K562 (cell line): ENCODE measurements around the gene CDKN3. TPM values are rescaled to one million over a fixed set of nuclear protein-coding genes. Genes with fewer than 3 reads are reported as not detected.

Experiments used
- ATAC-seq: fragments of 200-7000 bp; cut with Tn5 transposase; 3 replicates; pipeline ENCODE4 v1.9.1; 2020; ENCODE audit warnings: moderate library complexity
- BruUV-seq: library from RNA; stranded (reverse); fragments of 400-500 nt; replicated peaks from 2 replicates; lab custom pipeline; 2021; lab: Mats Ljungman, UMichigan
- CTCF ChIA-PET: fragments of 300-600 bp; formaldehyde crosslinking; extraction: SDS; loops from one replicate; lab custom pipeline; 2021; ENCODE audit warnings: low intra/inter-chr PET ratio; lab: Yijun Ruan, JAX
- POLR2A ChIA-PET: fragments of 300-600, 350-650 bp; sonication (Branson Sonifier 250); formaldehyde crosslinking; extraction: SDS; loops from one replicate; lab custom pipeline; 2021; ENCODE audit warnings: antibody characterized with exemption, inconsistent platforms; lab: Yijun Ruan, JAX
- DNase-seq, 4 experiments: peaks; one replicate each; pipeline versions ENCODE4 v3.0.0 to v3.0.0-alpha.2; 2011 to 2018; ENCODE audit warnings: low spot score in 3 of 4, mixed read lengths in 3 of 4; ENCODE audit errors: extremely low read depth in 1 of 4
- FAIRE-seq: peaks from 2 replicates; lab custom pipeline; 2011; peaks lifted over from hg19 to GRCh38; lab: Jason Lieb, UNC
- H2AFZ ChIP-seq: 2 replicates; pipeline ENCODE4 v1.6.0; 2011; ENCODE audit warnings: low read depth, low read length, control low read depth, inconsistent platforms
- H3K27ac ChIP-seq: fragments of 200-600 bp; 3 replicates; pipeline ENCODE4 v1.8.0; 2011; ENCODE audit warnings: low read depth, mild to moderate bottlenecking, control low read depth, inconsistent platforms, low read length, moderate library complexity, mixed read lengths; ENCODE audit errors: extremely low read depth
- H3K27me3 ChIP-seq, 2 experiments: fragments of 300-600 bp in 1 of 2; 2 replicates in 1 of 2; 3 replicates in 1 of 2; pipeline versions ENCODE4 v1.6.0 to v1.8.0; 2011; ENCODE audit warnings: inconsistent platforms in 2 of 2, low read length in 2 of 2, mild to moderate bottlenecking in 1 of 2, mixed read lengths in 1 of 2, moderate library complexity in 1 of 2; ENCODE audit not compliant: control insufficient read depth in 2 of 2, insufficient read depth in 2 of 2
- H3K36me3 ChIP-seq: fragments of 300-600 bp; 3 replicates; pipeline ENCODE4 v1.8.0; 2011; ENCODE audit warnings: mild to moderate bottlenecking, low read length, inconsistent platforms; ENCODE audit not compliant: control insufficient read depth, insufficient read depth
- H3K4me1 ChIP-seq, 2 experiments: fragments of 200-600 bp in 1 of 2; replicated peaks in 1 of 2; 2 replicates in 1 of 2; 3 replicates in 1 of 2; pipeline versions ENCODE4 v1.5.1 to v1.8.0; 2011; ENCODE audit warnings: inconsistent platforms in 2 of 2, low read length in 2 of 2, mild to moderate bottlenecking in 1 of 2, mixed read lengths in 1 of 2, moderate library complexity in 1 of 2; ENCODE audit not compliant: control insufficient read depth in 2 of 2, insufficient read depth in 2 of 2
- H3K4me2 ChIP-seq: 2 replicates; pipeline ENCODE4 v1.6.1; 2011; ENCODE audit warnings: low read length, control low read depth, inconsistent platforms, mixed read lengths; ENCODE audit not compliant: insufficient read depth
- H3K4me3 ChIP-seq: fragments of 200-600 bp; sonication (generic), shearing (Covaris generic); 2 replicates; pipeline ENCODE4 v1.5.1; 2016; ENCODE audit warnings: control low read depth, inconsistent platforms
- H3K79me2 ChIP-seq: fragments of 200-600 bp; 3 replicates; pipeline ENCODE4 v1.8.0; 2011; ENCODE audit warnings: low read length, inconsistent platforms; ENCODE audit not compliant: control insufficient read depth, insufficient read depth
- H3K9ac ChIP-seq, 2 experiments: 2 replicates each; pipeline versions ENCODE4 v1.6.0 to v1.6.1; 2011; ENCODE audit warnings: low read depth in 2 of 2, low read length in 2 of 2, control low read depth in 1 of 2, inconsistent platforms in 1 of 2, mild to moderate bottlenecking in 1 of 2, mixed read lengths in 1 of 2; ENCODE audit not compliant: insufficient read depth in 1 of 2
- H3K9me1 ChIP-seq: one replicate; pipeline ENCODE4 v1.6.0; 2011; ENCODE audit warnings: inconsistent platforms, mild to moderate bottlenecking, low read length, moderate library complexity; ENCODE audit not compliant: control insufficient read depth, insufficient read depth
- H3K9me3 ChIP-seq: replicated peaks from 2 replicates; pipeline ENCODE4 v1.5.1; 2011; ENCODE audit warnings: low read depth, low read length, inconsistent platforms; ENCODE audit not compliant: control insufficient read depth, insufficient read depth
- H4K20me1 ChIP-seq: replicated peaks from 2 replicates; pipeline ENCODE4 v1.6.1; 2011; ENCODE audit warnings: low read length, inconsistent platforms, mixed read lengths; ENCODE audit not compliant: control insufficient read depth, insufficient read depth
- BCOR ChIP-seq: fragments of 450-650 bp; IDR thresholded peaks from 2 replicates; pipeline ENCODE4 v1.6.1; 2016
- CEBPB ChIP-seq: fragments of 450-650 bp; IDR thresholded peaks from 2 replicates; pipeline ENCODE4 v1.6.1; 2016; ENCODE audit warnings: missing genetic modification characterization, missing compliant biosample characterization
- HNRNPL ChIP-seq: fragments of 200-400 bp; formaldehyde crosslinking; IDR thresholded peaks from 2 replicates; pipeline ENCODE4 v1.6.1; 2017; ENCODE audit warnings: low read depth, mild to moderate bottlenecking, low read length
- U2AF1 ChIP-seq: fragments of 200-400 bp; formaldehyde crosslinking; optimal IDR thresholded peaks from 2 replicates; pipeline ENCODE3; 2017; ENCODE audit warnings: mild to moderate bottlenecking, low read depth, low read length, moderate library complexity
- WGBS: fragments of 100-300 bp; shearing (Covaris generic); methylation state at CpG from one replicate; pipeline ENCODE4 v1.1.6; 2016; ENCODE audit warnings: low coverage, mixed read lengths; ENCODE audit not compliant: insufficient coverage; ENCODE audit errors: missing lambda C conversion rate; 5-methylcytosine and 5-hydroxymethylcytosine counted together
- in situ Hi-C: fragments of 300-500 bp; cut with MboI; formaldehyde crosslinking; loops from 4 replicates; pipeline ENCODE4 v1.15.0; 2018; ENCODE audit warnings: inconsistent platforms, mixed read lengths
- intact Hi-C: fragments of 100-400 bp; cut with micrococcal nuclease; formaldehyde crosslinking; loops from 2 replicates; pipeline ENCODE4 v1.14.2; 2022
- polyA plus RNA-seq, 8 experiments: library from polyadenylated mRNA; depleted of rRNA in 4 of 8; stranded (reverse) in 5 of 8; unstranded in 3 of 8; fragments of >200 nt; fragmentation: Nextera tagmentation in 2 of 8; fragmentation: Illumina TruSeq in 1 of 8; extraction: Ambion mirVana in 2 of 8; extraction: Trizol in 1 of 8; gene quantifications; 2 replicates each; pipeline versions ENCODE4 v1.2.1 to v1.2.3, GENCODE V29; 2011 to 2014; ENCODE audit warnings: inconsistent platforms in 1 of 8, missing spikeins in 1 of 8
- total RNA-seq, 7 experiments: library from RNA; depleted of rRNA in 6 of 7; stranded (reverse); fragments of >200 nt in 6 of 7; fragmentation: Illumina TruSeq in 2 of 7; extraction: Trizol in 2 of 7; gene quantifications; 2 replicates each; pipeline versions ENCODE4 v1.2.1 to v1.2.3, GENCODE V29; 2011 to 2021; ENCODE audit warnings: low replicate concordance in 1 of 7
- TF ChIP-seq, protein P1 (sequence below): fragments of 450-650 bp; IDR thresholded peaks from 2 replicates; pipeline ENCODE4 v1.6.1; 2016; ENCODE audit warnings: antibody characterized with exemption

Gene CDKN3
- total and polyA plus RNA-seq, 9 of the 15 experiments (the other 6 are each of a cell fraction or from before 2014, with no cell fraction given), result 41.3 to 128 (median 70.7) TPM

DNA sequence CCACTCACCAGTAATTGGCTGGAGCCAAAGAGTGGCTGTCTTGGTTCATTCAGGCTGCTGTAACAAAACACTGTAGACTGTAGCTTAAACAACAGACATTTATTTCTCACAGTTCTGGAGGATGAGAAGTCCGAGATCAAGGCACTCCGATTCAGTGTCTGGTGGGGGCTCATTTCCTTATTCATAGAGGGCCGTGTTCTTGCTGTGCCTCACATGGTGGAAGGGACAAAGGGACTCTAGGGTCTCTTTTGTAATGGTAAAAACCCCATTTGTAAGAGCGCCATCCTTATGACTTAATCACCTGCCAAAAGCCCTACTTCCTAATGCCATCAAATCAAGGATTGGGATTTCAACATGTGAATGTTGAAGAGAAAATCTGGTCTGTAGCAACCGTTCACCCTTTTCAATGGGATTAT lies 34.7 kb upstream of the CDKN3 start:
- Histone ChIP-seq H4K20me1 (no peaks in the 10 kb centered on the region), H3K79me2 (no peaks in the 10 kb centered on the region), H3K4me3 (no peak overlapping the region), H3K9me3 (no peaks in the 10 kb centered on the region), H3K27ac (no peak overlapping the region), H3K9me1 (no peaks in the 10 kb centered on the region), H3K4me1 (no peaks in the 10 kb centered on the region), H3K4me2 (no peak overlapping the region), H3K36me3 (no peaks in the 10 kb centered on the region), H3K9ac (no peak overlapping the region), H3K27me3 (peaks cover 2 to 26% of the 10 kb centered on the region in 2 experiments; a peak in 4 of 5 replicates), H2AFZ (no peak overlapping the region)
- intact Hi-C loops, result loop anchor here (10.0 kb wide), 4 partner anchors 133 to 413 kb away; no protein-coding TSS in a partner anchor
- DNase-seq (no peak), ATAC-seq (no peak), FAIRE-seq (no peak)
- in situ Hi-C loops, result no loop called here
- TF ChIP-seq U2AF1, result no peak
- TF ChIP-seq HNRNPL, result no peak
- TF ChIP-seq CEBPB, result no peak
- TF ChIP-seq, protein P1, sequence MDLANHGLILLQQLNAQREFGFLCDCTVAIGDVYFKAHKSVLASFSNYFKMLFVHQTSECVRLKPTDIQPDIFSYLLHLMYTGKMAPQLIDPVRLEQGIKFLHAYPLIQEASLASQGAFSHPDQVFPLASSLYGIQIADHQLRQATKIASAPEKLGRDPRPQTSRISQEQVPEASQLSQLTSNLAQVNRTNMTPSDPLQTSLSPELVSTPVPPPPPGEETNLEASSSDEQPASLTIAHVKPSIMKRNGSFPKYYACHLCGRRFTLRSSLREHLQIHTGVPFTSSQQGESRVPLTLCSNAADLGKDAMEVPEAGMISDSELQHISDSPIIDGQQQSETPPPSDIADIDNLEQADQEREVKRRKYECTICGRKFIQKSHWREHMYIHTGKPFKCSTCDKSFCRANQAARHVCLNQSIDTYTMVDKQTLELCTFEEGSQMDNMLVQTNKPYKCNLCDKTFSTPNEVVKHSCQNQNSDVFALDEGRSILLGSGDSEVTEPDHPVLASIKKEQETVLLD, result no peak
- no peak for TF ChIP-seq BCOR
- BruUV-seq, result no TSS peak
- ChIA-PET POLR2A (no interaction called here), CTCF (interaction anchor here (1.2 kb wide), 1 partner anchor 202 kb away, joined by 3 read pairs; no protein-coding TSS in a partner anchor)
- 0% methylated on average over 5 of the region's 5 CpGs for WGBS
